ENCODE measurements around the gene JARID2. TPM values are rescaled to one million over a fixed set of nuclear protein-coding genes. Genes with fewer than 3 reads are reported as not detected.
A peak's percentile ranks its signal among the peaks of the same experiment; 100 is the strongest.

The JARID2 gene
- total and polyA plus RNA-seq, 9 of the 15 experiments (the other 6 are each of a cell fraction or from before 2014, with no cell fraction given) = 5.0 to 29.0 (median 15.6) TPM

- TF ChIP-seq, protein P1, sequence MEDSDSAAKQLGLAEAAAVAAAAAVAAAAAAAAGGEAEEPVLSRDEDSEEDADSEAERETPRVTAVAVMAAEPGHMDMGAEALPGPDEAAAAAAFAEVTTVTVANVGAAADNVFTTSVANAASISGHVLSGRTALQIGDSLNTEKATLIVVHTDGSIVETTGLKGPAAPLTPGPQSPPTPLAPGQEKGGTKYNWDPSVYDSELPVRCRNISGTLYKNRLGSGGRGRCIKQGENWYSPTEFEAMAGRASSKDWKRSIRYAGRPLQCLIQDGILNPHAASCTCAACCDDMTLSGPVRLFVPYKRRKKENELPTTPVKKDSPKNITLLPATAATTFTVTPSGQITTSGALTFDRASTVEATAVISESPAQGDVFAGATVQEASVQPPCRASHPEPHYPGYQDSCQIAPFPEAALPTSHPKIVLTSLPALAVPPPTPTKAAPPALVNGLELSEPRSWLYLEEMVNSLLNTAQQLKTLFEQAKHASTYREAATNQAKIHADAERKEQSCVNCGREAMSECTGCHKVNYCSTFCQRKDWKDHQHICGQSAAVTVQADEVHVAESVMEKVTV (CRISPR knock-in tag; IDR thresholded peaks at IDR 0.05) = no peak
- TF ChIP-seq TCF3 (CRISPR knock-in tag; IDR thresholded peaks at IDR 0.05) (peak; percentile 46), ZNF830 (CRISPR knock-in tag; IDR thresholded peaks at IDR 0.05) (no peak), LCOR (CRISPR knock-in tag; IDR thresholded peaks at IDR 0.05) (no peak), EHMT2 (IDR thresholded peaks at IDR 0.05) (no peak), MCM2 (IDR thresholded peaks at IDR 0.05; ENCODE audit: low read depth) (no peak), BRCA1 (IDR thresholded peaks at IDR 0.05) (no peak), BRCA1 (CRISPR knock-in tag; IDR thresholded peaks at IDR 0.05) (no peak), ARID1B (IDR thresholded peaks at IDR 0.05) (peak; percentile 34; the same call in 1 of the 2 replicates), RHOXF2B (CRISPR knock-in tag; conservative IDR thresholded peaks at IDR 0.05) (no peak), STAT5A (IDR thresholded peaks at IDR 0.05; ENCODE audit: borderline replicate concordance, low read length) (no peak), ZNF395 (CRISPR knock-in tag; IDR thresholded peaks at IDR 0.05) (no peak), TEAD4 (IDR thresholded peaks at IDR 0.05; ENCODE audit: low read length) (peak; percentile 49; the same call in 1 of the 2 replicates), TEAD4 (CRISPR knock-in tag; IDR thresholded peaks at IDR 0.05; ENCODE audit: borderline replicate concordance) (no peak), ILF3 (IDR thresholded peaks at IDR 0.05; ENCODE audit: borderline replicate concordance) (no peak), CBFA2T3 (IDR thresholded peaks at IDR 0.05) (peak; percentile 59), RBM17 (IDR thresholded peaks at IDR 0.05; ENCODE audit: borderline replicate concordance, low read depth, low read length) (no peak), TCF7L2 (IDR thresholded peaks at IDR 0.05; ENCODE audit: low read depth, low read length) (no peak), E2F3 (CRISPR knock-in tag; IDR thresholded peaks at IDR 0.05) (no peak), CTCFL (IDR thresholded peaks at IDR 0.05; ENCODE audit: borderline replicate concordance, insufficient read depth, low read depth, low read length, poor library complexity, severe bottlenecking) (no peak), PML (IDR thresholded peaks at IDR 0.05; ENCODE audit: low read length) (0 out of 2 replicates have a peak, but pooled peaks have one; percentile 1), CHD4 (IDR thresholded peaks at IDR 0.05; ENCODE audit: insufficient read depth, insufficient replicate concordance, low read depth, low read length, poor library complexity, severe bottlenecking) (no peak), HDAC8 (tag; IDR thresholded peaks at IDR 0.05) (no peak)
- TF ChIP-seq, protein P2, sequence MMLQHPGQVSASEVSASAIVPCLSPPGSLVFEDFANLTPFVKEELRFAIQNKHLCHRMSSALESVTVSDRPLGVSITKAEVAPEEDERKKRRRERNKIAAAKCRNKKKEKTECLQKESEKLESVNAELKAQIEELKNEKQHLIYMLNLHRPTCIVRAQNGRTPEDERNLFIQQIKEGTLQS (IDR thresholded peaks at IDR 0.05) = no peak
- TF ChIP-seq, protein P2 (CRISPR knock-in tag; conservative IDR thresholded peaks at IDR 0.05) = no peak
These were observed 57.5 kb downstream of the JARID2 start (continued) for GRCh38 chr6:15303162-15303919.

Measured in K562 (cell line).